Neural crest cell (in vitro differentiated cells): ENCODE results near the gene TSPO. TPM values are rescaled to one million over a fixed set of nuclear protein-coding genes. Genes with fewer than 3 reads are reported as not detected.

Source experiments
- DNase-seq: peaks from one replicate; pipeline ENCODE4 v3.0.0; 2021; ENCODE audit warnings: low read depth, mixed read lengths, low spot score
- H3K27ac Mint-ChIP-seq: one replicate; pipeline ENCODE4 v1.8.0; 2021; ENCODE audit warnings: mild to moderate bottlenecking, mixed read lengths; ENCODE audit not compliant: unreplicated experiment
- H3K27me3 Mint-ChIP-seq: 2 replicates; pipeline ENCODE4 v1.8.0; 2021; ENCODE audit warnings: low read depth, mild to moderate bottlenecking, mixed read lengths
- H3K36me3 Mint-ChIP-seq: 2 replicates; pipeline ENCODE4 v1.8.0; 2021; ENCODE audit warnings: low read depth, mild to moderate bottlenecking, mixed read lengths
- H3K4me1 Mint-ChIP-seq: 2 replicates; pipeline ENCODE4 v1.8.0; 2021; ENCODE audit warnings: mixed read lengths
- H3K4me3 Mint-ChIP-seq: one replicate; pipeline ENCODE4 v1.8.0; 2021; ENCODE audit warnings: mild to moderate bottlenecking, mixed read lengths
- H3K9me3 Mint-ChIP-seq: 2 replicates; pipeline ENCODE4 v1.8.0; 2021; ENCODE audit warnings: mixed read lengths
- total RNA-seq: library from RNA; stranded (reverse); gene quantifications from 2 replicates; pipeline ENCODE4 v1.2.1, GENCODE V29; 2021
- TF ChIP-seq, protein P1 (sequence below): fragments of 200-600 bp; sonication (generic); conservative IDR thresholded peaks from 2 replicates; pipeline ENCODE4 v1.5.0; 2021; ENCODE audit warnings: antibody characterized with exemption, mild to moderate bottlenecking

The TSPO gene
- total RNA-seq, 1 donor from 2014 or later: 12.3 TPM

DNA sequence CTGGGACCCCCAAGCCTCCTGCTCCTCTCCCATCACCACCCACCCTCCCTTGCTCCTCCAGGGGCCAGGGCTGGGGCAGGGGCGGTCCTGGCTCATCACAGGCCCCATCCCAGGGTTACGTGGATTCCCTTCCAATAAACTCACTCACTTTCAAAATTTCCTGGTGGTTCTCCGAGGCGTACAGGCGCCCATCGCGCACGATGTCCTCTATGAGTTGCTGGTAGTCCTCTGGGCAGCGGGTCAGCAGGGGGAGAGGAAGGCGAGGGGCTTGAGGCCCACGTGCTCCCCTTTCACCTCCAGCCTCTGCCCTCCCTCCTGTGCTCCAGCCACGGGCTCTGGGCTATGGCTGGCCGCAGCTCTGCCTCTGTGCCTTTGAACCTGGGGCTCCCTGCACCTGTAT, 56.0 kb downstream of the TSPO start:
- no peak overlapping the region for H3K27ac Mint-ChIP-seq
- TF ChIP-seq, protein P1, sequence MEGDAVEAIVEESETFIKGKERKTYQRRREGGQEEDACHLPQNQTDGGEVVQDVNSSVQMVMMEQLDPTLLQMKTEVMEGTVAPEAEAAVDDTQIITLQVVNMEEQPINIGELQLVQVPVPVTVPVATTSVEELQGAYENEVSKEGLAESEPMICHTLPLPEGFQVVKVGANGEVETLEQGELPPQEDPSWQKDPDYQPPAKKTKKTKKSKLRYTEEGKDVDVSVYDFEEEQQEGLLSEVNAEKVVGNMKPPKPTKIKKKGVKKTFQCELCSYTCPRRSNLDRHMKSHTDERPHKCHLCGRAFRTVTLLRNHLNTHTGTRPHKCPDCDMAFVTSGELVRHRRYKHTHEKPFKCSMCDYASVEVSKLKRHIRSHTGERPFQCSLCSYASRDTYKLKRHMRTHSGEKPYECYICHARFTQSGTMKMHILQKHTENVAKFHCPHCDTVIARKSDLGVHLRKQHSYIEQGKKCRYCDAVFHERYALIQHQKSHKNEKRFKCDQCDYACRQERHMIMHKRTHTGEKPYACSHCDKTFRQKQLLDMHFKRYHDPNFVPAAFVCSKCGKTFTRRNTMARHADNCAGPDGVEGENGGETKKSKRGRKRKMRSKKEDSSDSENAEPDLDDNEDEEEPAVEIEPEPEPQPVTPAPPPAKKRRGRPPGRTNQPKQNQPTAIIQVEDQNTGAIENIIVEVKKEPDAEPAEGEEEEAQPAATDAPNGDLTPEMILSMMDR: no peak

DNA sequence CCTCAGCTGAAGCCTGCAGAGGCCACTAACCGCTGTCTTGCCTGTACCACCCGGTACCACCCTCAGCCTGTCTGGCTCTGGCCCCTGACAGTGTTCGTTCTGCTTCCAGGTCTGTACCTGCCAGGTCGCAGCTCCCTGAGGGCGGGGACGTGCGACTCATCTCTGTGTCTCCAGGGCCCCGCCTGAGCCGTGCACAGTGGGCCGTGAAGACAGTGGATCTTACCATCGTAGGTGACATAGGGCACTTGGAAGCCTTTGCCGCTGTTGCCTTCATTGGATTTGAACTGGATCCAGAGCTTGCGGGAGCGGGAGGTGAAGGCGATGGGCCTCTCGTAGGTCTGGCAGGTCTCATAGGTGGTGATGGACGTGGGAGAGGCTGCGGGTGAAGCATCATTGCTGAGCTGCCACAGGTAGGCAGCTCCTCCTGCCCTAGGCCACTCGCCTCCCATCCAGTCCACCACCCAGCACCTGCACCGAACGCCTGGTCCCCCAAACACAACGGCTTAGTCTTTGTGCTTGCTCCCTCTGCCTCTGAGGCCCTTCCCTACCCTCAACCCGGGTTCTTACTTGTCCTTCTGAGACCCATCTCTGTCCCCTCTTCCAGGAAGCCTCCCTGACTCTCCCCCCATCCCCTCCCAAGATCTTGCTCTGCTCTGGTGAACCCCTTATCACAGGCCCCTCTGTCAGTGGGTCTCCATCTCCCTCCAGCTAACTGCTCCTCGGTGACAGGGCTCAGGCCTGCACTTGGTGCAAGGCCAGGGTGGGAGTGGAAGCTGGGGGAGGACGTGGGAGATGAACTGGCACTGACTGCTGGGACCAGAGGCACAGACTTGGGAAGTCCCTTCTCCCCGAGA, 56.7 kb downstream of the TSPO start:
- no peak for DNase-seq
- Mint-ChIP-seq H3K27ac (no peak overlapping the region), H3K36me3 (no peaks in the 10 kb centered on the region), H3K4me1 (no peaks in the 10 kb centered on the region), H3K4me3 (no peak overlapping the region), H3K9me3 (no peaks in the 10 kb centered on the region), H3K27me3 (no peaks in the 10 kb centered on the region)
- TF ChIP-seq, protein P1: no peak

More for the DNA sequence above, 56.0 kb downstream of the TSPO start:
- H3K4me1 Mint-ChIP-seq: no peaks in the 10 kb centered on the region
- no peak overlapping the region for H3K4me3 Mint-ChIP-seq
- no peaks in the 10 kb centered on the region for H3K36me3 Mint-ChIP-seq
- DNase-seq: no peak
- no peaks in the 10 kb centered on the region for H3K9me3 Mint-ChIP-seq
- no peaks in the 10 kb centered on the region for H3K27me3 Mint-ChIP-seq

DNA sequence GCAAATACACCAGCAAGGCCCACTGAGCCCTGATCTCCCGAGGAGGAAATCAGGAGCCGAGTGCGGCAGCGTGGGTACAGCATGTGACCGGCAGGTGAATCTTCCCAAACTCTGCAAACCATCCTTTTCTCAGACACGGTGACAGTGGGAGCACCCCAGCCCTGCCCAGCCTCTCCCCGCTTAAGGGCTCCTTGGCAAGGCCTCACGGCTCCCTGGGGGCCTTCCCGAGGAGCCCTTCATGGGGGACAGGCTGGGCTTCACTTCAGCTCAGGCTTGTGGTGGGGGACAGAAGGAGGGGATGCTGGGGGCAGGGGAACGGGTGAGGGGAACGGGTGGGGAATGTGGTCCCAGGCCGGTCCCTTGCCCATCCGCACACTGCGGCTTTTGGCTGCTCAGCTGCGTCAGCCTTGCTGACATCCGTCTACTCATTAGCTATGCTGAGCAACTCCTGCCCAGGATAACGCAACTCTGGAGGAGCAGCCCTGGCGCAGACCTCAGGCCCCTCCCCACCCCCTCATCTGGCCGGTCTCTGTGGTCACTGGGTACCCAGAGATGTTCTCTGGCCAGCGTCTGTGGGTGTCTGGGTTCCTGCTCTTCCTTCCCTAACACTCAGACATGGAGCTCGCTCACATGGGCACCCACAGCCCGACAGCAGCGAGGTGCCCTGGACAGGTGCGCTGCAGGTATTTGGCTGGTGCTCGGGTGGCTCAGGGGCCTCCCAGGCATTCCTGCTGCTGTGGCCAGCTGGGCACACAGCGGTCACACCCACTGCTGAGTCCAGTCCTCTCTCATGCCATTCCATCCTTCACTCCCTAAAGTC, 57.6 kb downstream of the TSPO start:
- Mint-ChIP-seq H3K27me3 (no peaks in the 10 kb centered on the region), H3K27ac (no peak overlapping the region), H3K4me3 (no peak overlapping the region), H3K9me3 (no peaks in the 10 kb centered on the region), H3K36me3 (no peaks in the 10 kb centered on the region), H3K4me1 (peaks cover 7% of the 10 kb centered on the region)
- TF ChIP-seq, protein P1: no peak
- no peak for DNase-seq

DNA sequence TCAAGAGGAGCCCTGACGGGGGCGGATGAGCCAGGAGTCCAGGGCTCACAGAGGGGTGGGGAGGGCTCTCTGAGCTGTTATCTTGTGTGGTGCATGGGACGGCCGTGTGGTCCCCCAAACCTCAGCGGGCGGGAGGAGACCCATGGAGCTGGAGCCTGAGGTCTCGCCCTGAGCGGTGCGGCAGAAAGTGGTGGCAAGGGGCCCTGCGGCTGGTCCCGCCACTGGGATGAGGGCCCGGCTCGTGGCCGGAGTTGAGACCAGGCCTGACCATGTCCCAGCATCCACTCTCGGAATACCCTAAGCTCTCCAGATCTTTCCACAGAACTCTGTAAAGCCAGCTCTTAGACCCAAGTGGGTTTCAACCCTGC, 58.1 kb downstream of the TSPO start:
- peaks cover 7% of the 10 kb centered on the region for H3K4me1 Mint-ChIP-seq
- no peaks in the 10 kb centered on the region for H3K9me3 Mint-ChIP-seq
- no peaks in the 10 kb centered on the region for H3K27me3 Mint-ChIP-seq
- DNase-seq: no peak
- TF ChIP-seq, protein P1: no peak
- H3K36me3 Mint-ChIP-seq: no peaks in the 10 kb centered on the region
- H3K4me3 Mint-ChIP-seq: no peak overlapping the region
- no peak overlapping the region for H3K27ac Mint-ChIP-seq

DNA sequence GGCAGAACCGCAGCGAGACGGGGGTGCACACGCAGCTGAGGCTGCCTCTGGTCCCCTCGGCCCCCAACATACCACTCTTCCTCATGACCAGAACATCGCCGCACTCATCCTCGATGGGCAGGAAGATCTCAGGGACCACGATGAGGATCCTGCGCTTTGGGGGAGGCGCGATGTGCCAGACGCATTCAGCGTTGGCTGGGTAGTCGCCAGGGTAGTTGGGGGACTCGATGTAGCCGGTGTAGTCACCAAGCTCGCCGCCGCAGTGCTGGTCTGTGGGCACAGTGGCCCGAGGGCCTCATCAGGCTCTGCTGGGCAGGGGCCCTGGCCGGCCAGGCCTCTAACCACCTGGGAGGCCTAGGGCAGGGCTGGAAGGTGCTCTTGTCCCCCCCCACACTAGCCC, 58.6 kb downstream of the TSPO start:
- H3K9me3 Mint-ChIP-seq: no peaks in the 10 kb centered on the region
- DNase-seq: no peak
- H3K4me3 Mint-ChIP-seq: no peak overlapping the region
- no peaks in the 10 kb centered on the region for H3K27me3 Mint-ChIP-seq
- peaks cover 9% of the 10 kb centered on the region for H3K4me1 Mint-ChIP-seq
- TF ChIP-seq, protein P1: no peak
- H3K36me3 Mint-ChIP-seq: no peaks in the 10 kb centered on the region
- H3K27ac Mint-ChIP-seq: no peak overlapping the region
